HG02981 (cell line): ENCODE results near the gene GBF1.

Experiments used
- ATAC-seq: cut with Tn5 transposase; IDR thresholded peaks from one replicate; pipeline ENCODE4 v1.9.1; 2021; ENCODE audit warnings: mild to moderate bottlenecking, moderate library complexity; ENCODE audit not compliant: unreplicated experiment

GBF1 gene

DNA sequence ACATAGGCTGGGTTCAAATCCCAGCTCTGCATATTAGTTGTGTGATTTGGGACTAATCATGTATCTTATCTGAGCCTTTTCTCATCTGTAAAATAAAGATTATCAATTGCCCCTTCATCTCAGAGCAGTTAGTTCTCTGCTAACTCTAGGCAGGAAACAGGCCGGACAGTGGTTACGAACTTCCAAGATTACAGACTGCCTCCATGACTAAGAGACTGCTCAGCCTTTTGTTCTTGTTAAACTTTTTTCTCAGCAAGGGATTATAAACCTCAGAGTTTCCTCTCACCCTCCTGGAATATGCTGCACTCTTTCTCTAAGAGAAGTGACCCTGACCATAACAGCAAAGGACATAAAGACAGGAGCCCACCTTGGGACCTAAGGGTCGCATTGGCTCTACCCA, 97.6 kb downstream of the GBF1 start:
- no peak for ATAC-seq

DNA sequence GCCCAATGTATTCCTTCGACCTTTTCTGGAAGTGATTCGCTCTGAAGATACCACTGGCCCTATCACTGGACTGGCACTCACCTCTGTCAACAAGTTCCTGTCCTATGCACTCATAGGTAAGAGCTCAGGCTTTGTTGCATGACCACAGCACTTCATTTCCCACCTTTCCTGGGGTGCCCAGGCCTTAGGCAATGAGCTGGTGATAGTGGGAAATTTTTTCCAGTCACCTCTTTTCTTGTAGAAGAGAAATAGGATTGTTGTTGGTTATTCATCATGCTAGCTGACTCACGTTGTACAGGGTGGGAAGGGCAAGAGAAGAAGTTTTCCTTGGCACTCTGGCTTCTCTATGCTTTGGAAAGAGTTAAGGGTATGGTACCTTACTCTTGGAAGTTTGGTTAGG, 98.7 kb downstream of the GBF1 start:
- ATAC-seq: no peak

GRCh38 chr10:102347236-102347828, 102.0 kb downstream of the GBF1 start:
- ATAC-seq: no peak

DNA sequence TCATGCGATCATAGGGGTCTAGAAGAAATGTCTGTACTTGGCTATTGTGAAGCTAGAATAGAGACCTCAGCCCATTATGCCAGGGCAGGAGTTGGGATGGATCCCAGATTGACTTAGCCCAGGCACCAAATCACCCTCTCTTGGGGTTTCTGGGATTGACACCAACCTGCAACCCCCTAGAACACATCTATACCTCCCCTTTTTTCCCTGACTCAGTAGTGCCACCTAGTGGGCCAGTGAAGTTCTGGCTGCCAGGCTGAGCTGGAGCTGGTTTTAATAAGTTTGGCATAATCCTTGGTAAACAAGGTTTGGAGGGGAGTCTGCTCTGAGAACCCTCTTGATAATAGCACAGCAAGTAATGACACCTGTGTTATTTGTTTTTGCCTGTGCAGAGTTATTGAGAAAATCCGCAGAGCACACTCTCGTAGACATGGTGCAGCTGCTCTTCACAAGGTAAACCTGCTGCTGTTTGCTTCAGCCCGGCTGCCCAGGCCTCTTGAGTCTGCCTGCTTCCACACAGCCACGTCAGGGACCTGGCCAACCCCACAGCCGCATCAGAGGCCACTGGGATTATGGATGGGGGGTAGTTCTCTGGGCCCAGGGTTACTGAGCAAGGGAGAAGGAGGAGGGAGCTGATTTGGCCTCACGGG, 106.9 kb downstream of the GBF1 start:
- no peak for ATAC-seq

- no peak for ATAC-seq
These were observed 109.1 kb downstream of the GBF1 start for GRCh38 chr10:102354451-102354850.

DNA sequence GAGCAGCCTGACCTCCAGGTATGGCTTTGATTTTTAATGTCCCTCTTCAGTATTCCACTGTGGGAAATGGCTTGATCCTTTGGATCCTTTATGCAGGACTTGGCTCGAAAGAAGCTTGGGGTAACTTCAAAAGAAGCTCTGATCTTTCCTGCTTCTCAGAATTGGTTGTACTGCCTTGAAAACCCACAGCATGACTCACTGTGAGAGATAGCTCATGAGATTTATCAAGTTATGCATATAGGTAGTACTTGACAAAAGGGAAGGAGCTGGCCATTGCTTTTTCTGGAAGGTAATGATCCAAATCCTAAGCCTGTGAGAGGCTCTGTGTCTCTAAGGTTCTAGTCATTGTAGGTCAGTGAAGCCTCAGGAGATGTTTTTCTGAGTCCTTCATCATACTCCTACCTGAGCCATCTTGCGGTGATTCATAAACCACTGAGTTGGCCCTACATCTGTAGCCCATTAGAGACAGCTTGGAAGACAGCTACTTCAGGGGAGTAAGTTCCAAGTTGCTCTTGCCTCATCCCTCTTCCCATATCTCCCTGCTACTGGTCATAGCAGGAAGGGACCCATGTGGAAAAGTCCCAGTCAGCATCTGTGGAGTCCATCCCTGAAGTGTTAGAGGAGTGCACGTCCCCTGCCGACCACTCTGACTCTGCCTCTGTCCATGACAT, 113.5 kb downstream of the GBF1 start:
- no peak for ATAC-seq

- no peak for ATAC-seq
These were observed 122.1 kb downstream of the GBF1 start for GRCh38 chr10:102367441-102367840.

GRCh38 chr10:102368077-102368476, 122.7 kb downstream of the GBF1 start:
- no peak for ATAC-seq

GRCh38 chr10:102371295-102371694, 126.0 kb downstream of the GBF1 start:
- ATAC-seq: no peak

GRCh38 chr10:102375250-102375649, 129.9 kb downstream of the GBF1 start:
- no peak for ATAC-seq

GRCh38 chr10:102375867-102376266, 130.5 kb downstream of the GBF1 start:
- no peak for ATAC-seq

DNA sequence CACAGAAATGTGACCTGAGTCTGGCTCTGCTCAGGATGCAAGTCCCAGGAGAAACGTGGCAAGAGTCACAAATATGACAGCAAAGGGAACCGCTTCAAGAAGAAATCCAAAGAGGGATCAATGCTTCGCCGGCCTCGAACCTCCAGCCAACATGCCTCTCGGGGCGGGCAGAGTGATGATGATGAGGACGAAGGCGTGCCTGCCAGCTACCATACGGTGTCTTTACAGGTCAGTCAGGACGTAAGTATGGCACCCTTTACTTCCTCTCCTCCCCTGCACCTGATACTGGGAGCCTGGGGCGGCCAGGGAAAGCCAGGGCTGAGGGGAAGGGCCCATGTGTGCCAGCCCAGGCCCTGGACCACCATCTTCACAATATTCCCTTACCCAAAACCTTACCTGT, 131.6 kb downstream of the GBF1 start:
- no peak for ATAC-seq

- ATAC-seq: no peak
These were observed 134.1 kb downstream of the GBF1 start for GRCh38 chr10:102379383-102379782.

GRCh38 chr10:102381983-102382382, 136.7 kb downstream of the GBF1 start:
- no peak for ATAC-seq

DNA sequence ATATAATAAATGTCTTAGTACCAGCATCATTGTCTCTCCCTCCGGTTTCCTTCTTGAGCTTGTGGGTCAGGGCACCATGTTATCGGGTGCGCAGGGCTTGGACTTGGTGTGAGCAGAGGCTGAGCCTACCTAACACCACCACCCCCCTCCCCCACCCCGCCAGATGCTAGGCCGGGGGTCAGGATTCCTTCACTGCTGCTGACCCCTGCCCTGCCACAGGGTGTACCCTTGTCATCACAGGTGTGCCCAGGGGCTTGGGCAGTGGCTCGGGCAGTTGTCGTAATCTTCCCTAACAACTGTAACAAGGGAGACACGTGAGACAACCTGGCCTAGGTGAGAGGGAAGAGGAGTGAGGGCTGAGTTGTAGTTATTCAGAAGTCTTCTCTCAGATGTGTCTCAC, 137.5 kb downstream of the GBF1 start:
- no peak for ATAC-seq

GRCh38 chr10:102384053-102384452, 138.7 kb downstream of the GBF1 start:
- ATAC-seq: no peak

- ATAC-seq: no peak
These were observed 139.5 kb downstream of the GBF1 start for GRCh38 chr10:102384606-102385429.

DNA sequence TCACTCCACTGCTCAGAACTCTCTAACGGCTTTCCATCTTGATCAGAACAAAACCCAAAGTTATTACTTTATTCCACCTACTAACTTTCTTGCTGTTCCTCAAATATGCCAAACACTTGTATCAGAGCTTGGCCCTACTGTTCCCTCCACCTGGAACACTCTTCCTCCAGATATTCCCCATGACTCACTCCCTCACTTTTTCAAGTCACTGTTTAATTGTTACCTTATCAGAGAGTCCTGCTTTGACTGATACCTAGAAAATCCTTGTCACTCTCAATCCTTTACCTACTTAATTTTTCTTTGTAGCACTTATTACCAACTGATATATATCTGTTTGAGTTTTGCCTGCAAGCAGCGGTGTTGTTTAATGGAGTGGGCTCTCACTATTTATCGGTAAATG, 144.6 kb downstream of the GBF1 start:
- ATAC-seq: no peak

- ATAC-seq: no peak
These were observed 147.0 kb downstream of the GBF1 start for GRCh38 chr10:102392306-102392705.

GRCh38 chr10:102393411-102394078, 148.2 kb downstream of the GBF1 start:
- ATAC-seq: no peak
